Ishikawa (cell line): ENCODE results near the gene ARNT2.

Source experiments
- CEBPB ChIP-seq: IDR thresholded peaks from 2 replicates; pipeline ENCODE4 v1.6.1; 2012
- EGR1 ChIP-seq: IDR thresholded peaks from 2 replicates; pipeline ENCODE4 v1.6.1; 2012
- EP300 ChIP-seq: IDR thresholded peaks from 2 replicates; pipeline ENCODE4 v1.6.1; 2012; ENCODE audit warnings: borderline replicate concordance
- NFIC ChIP-seq: IDR thresholded peaks from 2 replicates; pipeline ENCODE4 v1.6.1; 2012
- TAF1 ChIP-seq: IDR thresholded peaks from 2 replicates; pipeline ENCODE4 v1.6.1; 2012; ENCODE audit warnings: low read depth, mild to moderate bottlenecking
- TCF12 ChIP-seq: IDR thresholded peaks from 2 replicates; pipeline ENCODE4 v1.6.1; 2012; ENCODE audit warnings: low read depth
- TEAD4 ChIP-seq: IDR thresholded peaks from 2 replicates; pipeline ENCODE4 v1.6.1; 2012
- YY1 ChIP-seq: IDR thresholded peaks from 2 replicates; pipeline ENCODE4 v1.6.1; 2012; ENCODE audit warnings: low read depth
- TF ChIP-seq, protein P1 (sequence below): IDR thresholded peaks from 2 replicates; pipeline ENCODE4 v1.6.1; 2012

DNA sequence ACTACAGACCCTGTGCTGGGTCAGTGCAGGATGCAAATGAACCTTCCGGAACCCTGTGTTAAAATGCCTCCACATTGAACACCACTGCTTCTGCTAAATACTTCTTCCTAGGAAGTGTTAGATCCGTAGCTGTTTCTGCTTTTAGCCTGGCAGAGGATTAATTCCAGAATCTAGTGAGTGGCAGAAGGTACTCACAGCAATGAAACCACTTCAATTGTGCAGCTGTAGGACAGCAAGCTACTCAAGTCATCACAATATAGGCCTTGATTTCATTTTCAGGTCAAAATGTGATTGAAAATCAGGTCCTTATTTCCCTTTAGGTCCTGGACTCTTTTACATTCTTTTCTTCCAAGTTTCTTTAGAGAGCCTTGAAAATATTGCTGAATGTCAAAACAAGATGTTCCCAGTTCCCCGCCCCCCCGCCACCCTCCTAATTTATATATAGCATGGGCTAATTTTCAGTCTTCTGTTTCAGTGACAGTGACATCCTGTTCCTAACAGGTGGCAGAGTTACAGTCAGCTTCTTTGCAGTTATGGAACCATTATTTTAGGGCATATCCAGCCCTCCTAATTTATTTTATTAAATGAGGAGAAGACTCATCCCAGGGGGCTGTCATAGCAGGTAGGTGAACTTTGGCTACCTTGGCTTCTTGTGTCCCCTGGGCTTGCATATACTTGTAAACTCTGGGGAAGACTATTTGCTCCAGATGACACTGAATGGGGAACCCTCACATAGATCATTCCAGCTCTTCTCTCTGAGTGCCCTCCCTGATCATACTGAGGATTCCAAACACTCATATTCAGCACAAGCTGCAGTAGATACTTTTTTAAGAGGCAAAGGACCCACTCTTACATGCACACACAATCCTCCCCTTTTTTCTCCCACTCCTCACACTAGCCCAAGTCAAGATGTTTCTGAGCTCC lies 28.0 kb upstream of the ARNT2 start:
- TF ChIP-seq NFIC (no peak), TCF12 (no peak), EP300 (no peak), EGR1 (no peak), CEBPB (no peak), YY1 (no peak), TEAD4 (no peak), TAF1 (no peak)
- TF ChIP-seq, protein P1, sequence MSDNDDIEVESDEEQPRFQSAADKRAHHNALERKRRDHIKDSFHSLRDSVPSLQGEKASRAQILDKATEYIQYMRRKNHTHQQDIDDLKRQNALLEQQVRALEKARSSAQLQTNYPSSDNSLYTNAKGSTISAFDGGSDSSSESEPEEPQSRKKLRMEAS = no peak
